Ectodermal cell (in vitro differentiated cells): ENCODE results near the gene PRKG1.
"Not testable (repeated sequence)": the region's sequence is repeated elsewhere in the genome, so short reads cannot be mapped to it uniquely, and the experiment has no call there.

Source experiments
- H3K27ac ChIP-seq: 2 replicates; pipeline ENCODE4 v1.7.0; 2013; ENCODE audit warnings: mild to moderate bottlenecking, low read depth, low read length; ENCODE audit not compliant: insufficient read depth, poor library complexity, severe bottlenecking
- H3K27me3 ChIP-seq: 2 replicates; pipeline ENCODE4 v1.7.0; 2013; ENCODE audit warnings: mild to moderate bottlenecking, low read length; ENCODE audit not compliant: insufficient read depth, control insufficient read depth, poor library complexity, severe bottlenecking
- H3K36me3 ChIP-seq: one replicate; pipeline ENCODE4 v1.7.0; 2013; ENCODE audit warnings: low read length; ENCODE audit not compliant: control insufficient read depth, insufficient read depth
- H3K4me1 ChIP-seq: one replicate; pipeline ENCODE4 v1.7.0; 2013; ENCODE audit warnings: low read length; ENCODE audit not compliant: control insufficient read depth, insufficient read depth
- H3K4me3 ChIP-seq: 2 replicates; pipeline ENCODE4 v1.7.0; 2013; ENCODE audit warnings: low read depth, low read length, control low read depth; ENCODE audit not compliant: insufficient read depth
- H3K9me3 ChIP-seq: 2 replicates; pipeline ENCODE4 v1.7.0; 2013; ENCODE audit warnings: mild to moderate bottlenecking, low read length, moderate library complexity; ENCODE audit not compliant: control insufficient read depth
- WGBS, 2 experiments: methylation state at CpG; one replicate each; pipeline ENCODE4 v1.1.7; 2013; ENCODE audit warnings: missing lambda C conversion rate in 2 of 2; 5-methylcytosine and 5-hydroxymethylcytosine counted together

Gene PRKG1

GRCh38 chr10:51281387-51281786, 207.1 kb downstream of the PRKG1 start:
- WGBS, 2 experiments: 92% methylated on average over 5 of the region's 5 CpGs
- H3K4me1 ChIP-seq, H3K36me3 ChIP-seq, H3K9me3 ChIP-seq, H3K27me3 ChIP-seq, H3K4me3 ChIP-seq, H3K27ac ChIP-seq: not testable (repeated sequence)

GRCh38 chr10:51285601-51286000, 211.3 kb downstream of the PRKG1 start:
- no peaks in the 10 kb centered on the region for H3K27me3 ChIP-seq

GRCh38 chr10:51288511-51288910, 214.2 kb downstream of the PRKG1 start:
- H3K9me3 ChIP-seq: no peaks in the 10 kb centered on the region
- no peaks in the 10 kb centered on the region for H3K36me3 ChIP-seq
- H3K4me1 ChIP-seq: no peaks in the 10 kb centered on the region
- H3K27me3 ChIP-seq: no peaks in the 10 kb centered on the region
- no peak overlapping the region for H3K27ac ChIP-seq
- H3K4me3 ChIP-seq: no peak overlapping the region

More at GRCh38 chr10:51285601-51286000, 211.3 kb downstream of the PRKG1 start:
- no peak overlapping the region for H3K27ac ChIP-seq
- H3K36me3 ChIP-seq: no peaks in the 10 kb centered on the region
- no peaks in the 10 kb centered on the region for H3K4me1 ChIP-seq
- no peak overlapping the region for H3K4me3 ChIP-seq
- no peaks in the 10 kb centered on the region for H3K9me3 ChIP-seq
- 97 to 98% methylated on average over 3 of the region's 3 CpGs for WGBS, 2 experiments

GRCh38 chr10:51289519-51289918, 215.2 kb downstream of the PRKG1 start:
- no peak overlapping the region for H3K27ac ChIP-seq
- H3K36me3 ChIP-seq: no peaks in the 10 kb centered on the region
- no peak overlapping the region for H3K4me3 ChIP-seq
- no peaks in the 10 kb centered on the region for H3K27me3 ChIP-seq
- H3K9me3 ChIP-seq: no peaks in the 10 kb centered on the region
- WGBS, 2 experiments: 87 to 100% methylated on average over 1 of the region's 1 CpG
- no peaks in the 10 kb centered on the region for H3K4me1 ChIP-seq

- 92 to 94% methylated on average over 2 of the region's 2 CpGs for WGBS, 2 experiments
- no peaks in the 10 kb centered on the region for H3K27me3 ChIP-seq
- no peaks in the 10 kb centered on the region for H3K4me1 ChIP-seq
- no peaks in the 10 kb centered on the region for H3K9me3 ChIP-seq
- no peaks in the 10 kb centered on the region for H3K36me3 ChIP-seq
- no peak overlapping the region for H3K27ac ChIP-seq
- H3K4me3 ChIP-seq: no peak overlapping the region
Observed at GRCh38 chr10:51291961-51292360, 217.7 kb downstream of the PRKG1 start.

- Histone ChIP-seq H3K27me3 (no peaks in the 10 kb centered on the region), H3K9me3 (no peaks in the 10 kb centered on the region), H3K27ac (no peak overlapping the region), H3K4me3 (no peak overlapping the region), H3K36me3 (no peaks in the 10 kb centered on the region), H3K4me1 (no peaks in the 10 kb centered on the region)
- WGBS, 2 experiments: no CpG with 5 or more reads among the region's 2 CpGs
Observed at GRCh38 chr10:51297438-51297837, 223.2 kb downstream of the PRKG1 start.

- H3K4me3 ChIP-seq: no peak overlapping the region
- WGBS, 2 experiments: 70 to 89% methylated on average over 2 of the region's 2 CpGs
- no peaks in the 10 kb centered on the region for H3K27me3 ChIP-seq
- H3K4me1 ChIP-seq: no peaks in the 10 kb centered on the region
- no peaks in the 10 kb centered on the region for H3K9me3 ChIP-seq
- no peaks in the 10 kb centered on the region for H3K36me3 ChIP-seq
- H3K27ac ChIP-seq: no peak overlapping the region
Observed at GRCh38 chr10:51300617-51301304, 226.5 kb downstream of the PRKG1 start.

GRCh38 chr10:51301644-51302043, 227.4 kb downstream of the PRKG1 start:
- no peak overlapping the region for H3K4me3 ChIP-seq
- H3K27ac ChIP-seq: no peak overlapping the region
- no peaks in the 10 kb centered on the region for H3K27me3 ChIP-seq
- no peaks in the 10 kb centered on the region for H3K36me3 ChIP-seq
- no peaks in the 10 kb centered on the region for H3K4me1 ChIP-seq
- WGBS, 2 experiments: 74 to 78% methylated on average over 5 of the region's 5 CpGs
- H3K9me3 ChIP-seq: no peaks in the 10 kb centered on the region

- no peaks in the 10 kb centered on the region for H3K27me3 ChIP-seq
- no CpG with 5 or more reads among the region's 1 CpG for WGBS, 2 experiments
Observed at GRCh38 chr10:51302316-51302715, 228.0 kb downstream of the PRKG1 start.

GRCh38 chr10:51308116-51308515, 233.8 kb downstream of the PRKG1 start:
- no CpG with 5 or more reads among the region's 1 CpG for WGBS, 2 experiments

More at GRCh38 chr10:51302316-51302715, 228.0 kb downstream of the PRKG1 start:
- H3K4me1 ChIP-seq: no peaks in the 10 kb centered on the region
- H3K36me3 ChIP-seq: no peaks in the 10 kb centered on the region
- H3K27ac ChIP-seq: no peak overlapping the region
- H3K9me3 ChIP-seq: no peaks in the 10 kb centered on the region
- H3K4me3 ChIP-seq: no peak overlapping the region

GRCh38 chr10:51311228-51311627, 236.9 kb downstream of the PRKG1 start:
- 88 to 93% methylated on average over 2 of the region's 2 CpGs for WGBS, 2 experiments
- Histone ChIP-seq H3K9me3 (no peaks in the 10 kb centered on the region), H3K4me1 (no peaks in the 10 kb centered on the region)

More at GRCh38 chr10:51308116-51308515, 233.8 kb downstream of the PRKG1 start:
- no peaks in the 10 kb centered on the region for H3K9me3 ChIP-seq
- H3K27me3 ChIP-seq: no peaks in the 10 kb centered on the region
- no peak overlapping the region for H3K27ac ChIP-seq
- no peaks in the 10 kb centered on the region for H3K4me1 ChIP-seq
- H3K36me3 ChIP-seq: no peaks in the 10 kb centered on the region
- no peak overlapping the region for H3K4me3 ChIP-seq

More at GRCh38 chr10:51311228-51311627, 236.9 kb downstream of the PRKG1 start:
- Histone ChIP-seq H3K27ac (no peak overlapping the region), H3K27me3 (no peaks in the 10 kb centered on the region), H3K4me3 (no peak overlapping the region), H3K36me3 (no peaks in the 10 kb centered on the region)
